Activated CD8-positive, alpha-beta memory T cell treated with anti-CD3 and anti-CD28 coated beads, Interleukin-2, amount 10 ng/mL, durations not matched to agents 7 days and 5 days (primary cell): Measurements from ENCODE around the gene COQ5. TPM values are rescaled to one million over a fixed set of nuclear protein-coding genes. Genes with fewer than 3 reads are reported as not detected.
"Not testable (repeated sequence)": the region's sequence is repeated elsewhere in the genome, so short reads cannot be mapped to it uniquely, and the experiment has no call there.

ENCODE experiments used
- ATAC-seq: fragments of 150-1000 bp; cut with Tn5 transposase; one replicate; pipeline ENCODE4 v1.10.0; 2021; ENCODE audit warnings: moderate library complexity
- CTCF ChIA-PET: fragments of 350-600 bp; sonication (Branson Sonifier 250); formaldehyde crosslinking; loops from one replicate; lab custom pipeline; 2021; ENCODE audit warnings: antibody characterized with exemption; lab: Charles Lee
- DNase-seq: peaks from one replicate; pipeline ENCODE4 v3.0.0-alpha.2; 2020
- H3K27ac Mint-ChIP-seq: one replicate; pipeline ENCODE4 v1.8.0; 2021; ENCODE audit warnings: mild to moderate bottlenecking, mixed read lengths
- H3K27me3 Mint-ChIP-seq: one replicate; pipeline ENCODE4 v1.8.0; 2021; ENCODE audit warnings: mixed read lengths
- H3K36me3 Mint-ChIP-seq: one replicate; pipeline ENCODE4 v1.8.0; 2021; ENCODE audit warnings: mild to moderate bottlenecking, mixed read lengths
- H3K4me1 Mint-ChIP-seq: one replicate; pipeline ENCODE4 v1.8.0; 2021; ENCODE audit warnings: mixed read lengths
- H3K4me3 Mint-ChIP-seq: one replicate; pipeline ENCODE4 v1.8.0; 2021; ENCODE audit warnings: mild to moderate bottlenecking, moderate library complexity, mixed read lengths
- H3K9me3 Mint-ChIP-seq: one replicate; pipeline ENCODE4 v1.8.0; 2022; ENCODE audit warnings: low read depth, mixed read lengths
- total RNA-seq, 2 experiments: library from RNA; stranded (reverse); gene quantifications; one replicate each; pipeline ENCODE4 v1.2.3, GENCODE V29; 2021

The COQ5 gene
- total RNA-seq, 2 experiments from 2014 or later = 26.4 to 34.0 TPM

GRCh38 chr12:120489018-120489417 is 39.9 kb downstream of the COQ5 start:
- Mint-ChIP-seq H3K4me1 (no peaks in the 10 kb centered on the region), H3K27me3 (no peaks in the 10 kb centered on the region), H3K27ac (no peak overlapping the region), H3K9me3 (no peaks in the 10 kb centered on the region), H3K4me3 (no peak overlapping the region), H3K36me3 (no peaks in the 10 kb centered on the region)
- ATAC-seq (no peak), DNase-seq (no peak)
- CTCF ChIA-PET = interaction anchor here (1.9 to 4.5 kb wide), 2 partner anchors 19 to 23 kb away, joined by 5 to 22 read pairs; partner anchors contain the start of gene SRSF9

- Mint-ChIP-seq H3K4me1 (no peaks in the 10 kb centered on the region), H3K9me3 (no peaks in the 10 kb centered on the region)
Observed at GRCh38 chr12:120488057-120488640, 40.8 kb downstream of the COQ5 start.

GRCh38 chr12:120487552-120487951 is 41.4 kb downstream of the COQ5 start:
- H3K36me3 Mint-ChIP-seq, DNase-seq, H3K27ac Mint-ChIP-seq, H3K9me3 Mint-ChIP-seq, H3K4me3 Mint-ChIP-seq, H3K27me3 Mint-ChIP-seq, ATAC-seq, H3K4me1 Mint-ChIP-seq: not testable (repeated sequence)
- CTCF ChIA-PET = interaction anchor here (0.8 to 1.9 kb wide), 3 partner anchors 9 to 21 kb away, joined by 3 to 5 read pairs (median 3); partner anchors contain the start of gene SRSF9

More at GRCh38 chr12:120488057-120488640, 40.8 kb downstream of the COQ5 start:
- H3K27me3 Mint-ChIP-seq = no peaks in the 10 kb centered on the region
- H3K27ac Mint-ChIP-seq = no peak overlapping the region
- DNase-seq = no peak
- no peak for ATAC-seq
- no peaks in the 10 kb centered on the region for H3K36me3 Mint-ChIP-seq
- CTCF ChIA-PET = interaction anchor here (0.9 to 1.9 kb wide), 2 partner anchors 18 to 22 kb away, joined by 3 to 5 read pairs; partner anchors contain the start of gene SRSF9
- no peak overlapping the region for H3K4me3 Mint-ChIP-seq

- Mint-ChIP-seq H3K9me3 (no peaks in the 10 kb centered on the region), H3K4me3 (no peak overlapping the region), H3K27ac (no peak overlapping the region), H3K36me3 (peaks cover 2% of the 10 kb centered on the region), H3K27me3 (no peaks in the 10 kb centered on the region), H3K4me1 (peaks cover 2% of the 10 kb centered on the region)
- ATAC-seq (no peak), DNase-seq (no peak)
- CTCF ChIA-PET = interaction anchor here (1.0 to 1.7 kb wide), 2 partner anchors 10 to 13 kb away, joined by 3 to 5 read pairs; no protein-coding TSS in a partner anchor
Observed at GRCh38 chr12:120485961-120486881, 42.7 kb downstream of the COQ5 start.

- peaks cover 14% of the 10 kb centered on the region for H3K4me1 Mint-ChIP-seq
- no peak for ATAC-seq
- H3K36me3 Mint-ChIP-seq = peaks cover 2% of the 10 kb centered on the region
- DNase-seq = no peak
- H3K27me3 Mint-ChIP-seq = no peaks in the 10 kb centered on the region
- CTCF ChIA-PET = interaction anchor here (1.0 to 3.9 kb wide), 3 partner anchors 13 to 203 kb away, joined by 3 to 13 read pairs (median 5); partner anchors contain the start of genes MLEC and SRSF9
- no peak overlapping the region for H3K27ac Mint-ChIP-seq
- no peaks in the 10 kb centered on the region for H3K9me3 Mint-ChIP-seq
- H3K4me3 Mint-ChIP-seq = no peak overlapping the region
Observed at GRCh38 chr12:120483621-120484020, 45.3 kb downstream of the COQ5 start.

- no peaks in the 10 kb centered on the region for H3K9me3 Mint-ChIP-seq
- no peak overlapping the region for H3K4me3 Mint-ChIP-seq
- peaks cover 2% of the 10 kb centered on the region for H3K36me3 Mint-ChIP-seq
- no peak overlapping the region for H3K27ac Mint-ChIP-seq
- CTCF ChIA-PET = interaction anchor here (1.2 to 3.9 kb wide), 3 partner anchors 11 to 15 kb away, joined by 3 to 13 read pairs (median 3); partner anchors contain the start of genes DYNLL1 and SRSF9
- H3K4me1 Mint-ChIP-seq = peaks cover 14% of the 10 kb centered on the region
- ATAC-seq = peak; percentile 51
- no peak for DNase-seq
- no peaks in the 10 kb centered on the region for H3K27me3 Mint-ChIP-seq
Observed at GRCh38 chr12:120481022-120481767, 47.8 kb downstream of the COQ5 start.

GRCh38 chr12:120480211-120480610 is 48.7 kb downstream of the COQ5 start:
- Mint-ChIP-seq H3K4me1 (peaks cover 14% of the 10 kb centered on the region), H3K27ac (no peak overlapping the region), H3K9me3 (no peaks in the 10 kb centered on the region), H3K27me3 (no peaks in the 10 kb centered on the region), H3K4me3 (no peak overlapping the region), H3K36me3 (peaks cover 2% of the 10 kb centered on the region)
- ATAC-seq = no peak
- no peak for DNase-seq
- CTCF ChIA-PET = interaction anchor here (1.0 to 1.4 kb wide), 2 partner anchors 14 to 48 kb away, joined by 3 read pairs; no protein-coding TSS in a partner anchor

GRCh38 chr12:120479458-120479857 is 49.5 kb downstream of the COQ5 start:
- H3K36me3 Mint-ChIP-seq = peaks cover 2% of the 10 kb centered on the region
- H3K4me3 Mint-ChIP-seq = no peak overlapping the region
- CTCF ChIA-PET = interaction anchor here (0.7 to 1.4 kb wide), 4 partner anchors 13 to 104 kb away, joined by 3 read pairs; no protein-coding TSS in a partner anchor
- no peak for ATAC-seq
- no peaks in the 10 kb centered on the region for H3K9me3 Mint-ChIP-seq
- no peaks in the 10 kb centered on the region for H3K27me3 Mint-ChIP-seq
- H3K27ac Mint-ChIP-seq = no peak overlapping the region
- no peak for DNase-seq
- peaks cover 14% of the 10 kb centered on the region for H3K4me1 Mint-ChIP-seq

GRCh38 chr12:120475643-120476042 is 53.3 kb downstream of the COQ5 start:
- Mint-ChIP-seq H3K4me3 (no peak overlapping the region), H3K4me1 (peaks cover 15% of the 10 kb centered on the region), H3K27me3 (no peaks in the 10 kb centered on the region), H3K36me3 (no peaks in the 10 kb centered on the region), H3K9me3 (no peaks in the 10 kb centered on the region), H3K27ac (no peak overlapping the region)
- CTCF ChIA-PET = interaction anchor here (0.9 to 2.3 kb wide), 2 partner anchors 9 to 183 kb away, joined by 3 to 5 read pairs; partner anchors contain the start of gene RNU4-1
- ATAC-seq (no peak), DNase-seq (no peak)

GRCh38 chr12:120474616-120474960 is 54.4 kb downstream of the COQ5 start:
- Mint-ChIP-seq H3K27ac (no peak overlapping the region), H3K4me3 (no peak overlapping the region), H3K36me3 (peaks cover 2% of the 10 kb centered on the region), H3K9me3 (no peaks in the 10 kb centered on the region), H3K27me3 (no peaks in the 10 kb centered on the region), H3K4me1 (peaks cover 13% of the 10 kb centered on the region)
- CTCF ChIA-PET = interaction anchor here (0.9 to 2.3 kb wide), 4 partner anchors 16 to 182 kb away, joined by 3 to 5 read pairs (median 4); partner anchors contain the start of genes DYNLL1 and RNU4-1
- DNase-seq (no peak), ATAC-seq (no peak)

GRCh38 chr12:120473807-120474615 is 54.9 kb downstream of the COQ5 start:
- CTCF ChIA-PET = interaction anchor here (0.9 to 2.3 kb wide), 5 partner anchors 12 to 181 kb away, joined by 3 to 5 read pairs (median 4); partner anchors contain the start of genes DYNLL1 and RNU4-1
- H3K4me3 Mint-ChIP-seq = no peak overlapping the region
- ATAC-seq = no peak
- peaks cover 2% of the 10 kb centered on the region for H3K36me3 Mint-ChIP-seq
- DNase-seq = no peak
- H3K27me3 Mint-ChIP-seq = no peaks in the 10 kb centered on the region
- H3K4me1 Mint-ChIP-seq = peaks cover 13% of the 10 kb centered on the region
- no peak overlapping the region for H3K27ac Mint-ChIP-seq
- H3K9me3 Mint-ChIP-seq = no peaks in the 10 kb centered on the region

GRCh38 chr12:120472521-120472920 is 56.4 kb downstream of the COQ5 start:
- CTCF ChIA-PET = interaction anchor here (0.6 to 5.1 kb wide), 5 partner anchors 10 to 355 kb away, joined by 3 to 29 read pairs (median 3); partner anchors contain the start of gene DYNLL1
- H3K27ac Mint-ChIP-seq = no peak overlapping the region

More at GRCh38 chr12:120472521-120472920, 56.4 kb downstream of the COQ5 start:
- Mint-ChIP-seq H3K9me3 (no peaks in the 10 kb centered on the region), H3K4me3 (no peak overlapping the region), H3K36me3 (peaks cover 7% of the 10 kb centered on the region), H3K27me3 (no peaks in the 10 kb centered on the region), H3K4me1 (peaks cover 22% of the 10 kb centered on the region)
- DNase-seq = no peak
- ATAC-seq = no peak
